HAP-1 (cell line): ENCODE measurements around the gene SUPT20H.

Source experiments
- DNase-seq, 2 experiments: peaks; one replicate each; pipeline ENCODE4 v3.0.0-alpha.2; 2016 to 2020; ENCODE audit warnings: low spot score in 2 of 2
- H3K27me3 ChIP-seq: fragments of 250-450 bp; sonication (Bioruptor Pico); 2 replicates; pipeline ENCODE4 v1.5.1; 2020; ENCODE audit warnings: low read depth, mild to moderate bottlenecking, moderate library complexity
- H3K36me3 ChIP-seq: fragments of 250-450 bp; sonication (Bioruptor Pico); replicated peaks from 2 replicates; pipeline ENCODE4 v1.5.1; 2020; ENCODE audit warnings: mild to moderate bottlenecking
- H3K4me1 ChIP-seq: fragments of 250-450 bp; sonication (Bioruptor Pico); 2 replicates; pipeline ENCODE4 v1.5.1; 2020; ENCODE audit warnings: mild to moderate bottlenecking
- H3K4me3 ChIP-seq: fragments of 250-450 bp; sonication (Bioruptor Pico); 2 replicates; pipeline ENCODE4 v1.5.1; 2020; ENCODE audit warnings: mild to moderate bottlenecking, moderate library complexity
- H3K9me3 ChIP-seq: fragments of 250-450 bp; sonication (Bioruptor Pico); 2 replicates; pipeline ENCODE4 v1.5.1; 2020; ENCODE audit warnings: mild to moderate bottlenecking, moderate library complexity
- in situ Hi-C: fragments of 300-500 bp; cut with MboI; formaldehyde crosslinking; loops from 3 replicates; pipeline ENCODE4 v1.14.3; 2020; ENCODE audit warnings: low sequenced_read_pairs, inconsistent platforms, mixed read lengths

The SUPT20H gene

DNA sequence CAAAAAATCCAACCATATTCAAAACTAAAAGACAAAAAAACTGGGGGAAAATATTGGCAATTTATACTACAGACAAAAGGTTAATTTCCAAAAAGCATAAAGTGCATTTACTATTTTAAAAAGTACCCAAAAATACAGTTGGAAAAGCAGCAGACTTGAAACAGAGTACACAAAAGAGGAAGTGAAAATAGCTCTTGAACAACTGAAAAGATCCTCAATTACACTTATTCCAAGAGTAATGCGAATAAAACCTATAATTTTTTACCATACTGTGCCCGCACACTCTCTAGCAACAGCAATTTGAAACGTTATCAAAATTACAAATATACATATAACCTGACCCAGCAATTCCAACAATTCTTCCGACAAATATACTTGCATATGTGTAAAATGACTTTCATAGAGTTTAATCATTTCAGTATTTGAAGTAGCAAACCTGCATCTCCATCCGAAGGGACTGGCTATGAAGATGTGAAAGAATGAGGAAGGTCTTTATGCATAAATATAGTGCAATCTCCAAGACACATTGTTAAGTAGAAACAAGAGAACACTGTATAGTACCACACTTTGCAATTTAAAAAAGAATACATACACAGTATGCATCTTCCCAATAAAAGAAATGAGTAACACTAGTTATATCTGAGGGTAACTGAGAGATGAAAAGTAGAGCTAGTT is 85.7 kb downstream of the SUPT20H start:
- DNase-seq: no peak
- in situ Hi-C loops: no loop called here
- no peaks in the 10 kb centered on the region for H3K9me3 ChIP-seq
- H3K4me3 ChIP-seq: no peak overlapping the region
- H3K27me3 ChIP-seq: no peaks in the 10 kb centered on the region
- no peaks in the 10 kb centered on the region for H3K4me1 ChIP-seq
- peaks cover 39% of the 10 kb centered on the region for H3K36me3 ChIP-seq

DNA sequence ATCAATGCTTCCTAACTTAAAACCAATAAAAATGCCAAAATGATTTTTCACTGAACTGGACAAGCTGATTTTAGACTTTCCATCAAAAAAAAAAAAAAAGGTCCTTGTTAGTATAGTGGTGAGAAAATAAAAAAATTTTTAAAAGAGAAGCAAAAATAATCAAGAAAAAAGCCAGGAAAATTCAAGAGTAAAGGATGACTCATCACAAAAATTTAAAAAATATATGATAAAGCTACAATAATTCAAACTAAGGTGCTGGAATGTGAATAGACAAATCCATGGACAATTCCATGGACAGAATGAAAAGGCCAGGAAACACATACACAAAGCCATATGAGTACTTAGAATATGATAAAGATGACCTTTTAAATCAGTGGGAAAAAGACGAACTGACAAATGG is 86.5 kb downstream of the SUPT20H start:
- in situ Hi-C loops: no loop called here
- H3K4me3 ChIP-seq: no peak overlapping the region
- H3K27me3 ChIP-seq: no peaks in the 10 kb centered on the region
- no peaks in the 10 kb centered on the region for H3K9me3 ChIP-seq
- H3K4me1 ChIP-seq: no peaks in the 10 kb centered on the region
- DNase-seq: no peak
- peaks cover 35% of the 10 kb centered on the region for H3K36me3 ChIP-seq

DNA sequence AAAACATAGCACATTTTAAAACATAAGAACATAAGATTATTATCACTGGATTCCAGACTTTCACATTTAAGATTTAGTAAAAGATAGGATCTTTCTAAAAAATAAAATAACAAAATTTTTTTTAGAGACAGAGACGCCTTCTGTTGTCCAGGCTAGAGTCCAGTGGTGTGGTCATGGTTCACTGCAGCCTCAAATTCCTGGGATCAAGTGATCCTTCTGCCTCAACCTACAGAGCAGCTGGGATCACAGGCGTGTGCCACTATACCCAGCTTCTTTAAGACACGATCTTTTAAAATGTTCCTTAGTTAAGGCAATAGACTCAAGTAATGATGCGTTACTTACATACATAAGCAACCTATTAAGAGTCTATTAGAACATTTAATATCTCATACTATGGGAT is 93.1 kb downstream of the SUPT20H start:
- in situ Hi-C loops: no loop called here
- no peaks in the 10 kb centered on the region for H3K27me3 ChIP-seq
- no peak for DNase-seq
- H3K36me3 ChIP-seq: peaks cover 41% of the 10 kb centered on the region
- no peaks in the 10 kb centered on the region for H3K9me3 ChIP-seq
- no peak overlapping the region for H3K4me3 ChIP-seq
- H3K4me1 ChIP-seq: no peaks in the 10 kb centered on the region

GRCh38 chr13:36965767-36966166 is 93.7 kb downstream of the SUPT20H start:
- DNase-seq: no peak
- no peaks in the 10 kb centered on the region for H3K4me1 ChIP-seq
- no peaks in the 10 kb centered on the region for H3K9me3 ChIP-seq
- peaks cover 36% of the 10 kb centered on the region for H3K36me3 ChIP-seq
- in situ Hi-C loops: no loop called here
- no peak overlapping the region for H3K4me3 ChIP-seq
- H3K27me3 ChIP-seq: no peaks in the 10 kb centered on the region

GRCh38 chr13:36959456-36960116 is 99.9 kb downstream of the SUPT20H start:
- Histone ChIP-seq H3K9me3 (no peaks in the 10 kb centered on the region), H3K4me3 (no peak overlapping the region), H3K36me3 (peaks cover 22% of the 10 kb centered on the region), H3K27me3 (no peaks in the 10 kb centered on the region), H3K4me1 (no peaks in the 10 kb centered on the region)
- in situ Hi-C loops: no loop called here
- DNase-seq: no peak
